Adrenal gland (tissue), 12 donors: ENCODE data around the gene DMRTB1. TPM values are rescaled to one million over a fixed set of nuclear protein-coding genes. Genes with fewer than 3 reads are reported as not detected.

Experiments
- DNase-seq, 7 donors: peaks; one replicate each; pipeline ENCODE4 v3.0.0-alpha.2; 2019 to 2020
- H3K27ac ChIP-seq, 5 donors: fragments of 200-600 bp; sonication (generic) in 4 of 5; 1 replicate in 3 of 5; 2 replicates in 2 of 5; pipeline versions ENCODE4 v1.5.1 to v1.8.0; 2016 to 2020; ENCODE audit warnings: mild to moderate bottlenecking in 1 of 5
- H3K27me3 ChIP-seq: fragments of 200-600 bp; 2 replicates; pipeline ENCODE4 v1.8.0; 2021
- H3K36me3 ChIP-seq, 2 donors: fragments of 200-600 bp; replicated peaks in 1 of 2; 1 replicate in 1 of 2; 2 replicates in 1 of 2; pipeline versions ENCODE4 v1.5.1 to v1.8.0; 2018 to 2022
- H3K4me1 ChIP-seq, 2 donors: fragments of 200-600 bp; replicated peaks in 1 of 2; 1 replicate in 1 of 2; 2 replicates in 1 of 2; pipeline versions ENCODE4 v1.5.1 to v1.8.0; 2018 to 2021
- H3K4me3 ChIP-seq, 4 donors: fragments of 200-600 bp; sonication (generic) in 3 of 4; one replicate each; pipeline ENCODE4 v1.5.1; 2016 to 2018
- H3K9me3 ChIP-seq, 3 donors: fragments of 200-600 bp; sonication (generic) in 1 of 3; replicated peaks in 1 of 3; 1 replicate in 2 of 3; 2 replicates in 1 of 3; pipeline versions ENCODE4 v1.5.1 to v1.8.0; 2016 to 2021
- CTCF ChIP-seq, 6 experiments: fragments of 450-650 bp in 4 of 6; fragments of 200-600 bp in 2 of 6; sonication (generic) in 1 of 6; IDR thresholded peaks; 1 replicate in 5 of 6; 2 replicates in 1 of 6; pipeline versions ENCODE4 v1.5.1 to v1.8.0; 2016 to 2021; ENCODE audit warnings: antibody characterized with exemption in 6 of 6, mild to moderate bottlenecking in 2 of 6, moderate library complexity in 1 of 6
- POLR2A ChIP-seq, 2 donors: fragments of 450-650 bp; IDR thresholded peaks; one replicate each; pipeline ENCODE4 v1.6.1; 2017; ENCODE audit warnings: antibody characterized with exemption in 2 of 2, mild to moderate bottlenecking in 2 of 2, moderate library complexity in 1 of 2
- WGBS, 4 donors: extraction: QIAGEN DNeasy Blood & Tissue Kit in 2 of 4; methylation state at CpG; one replicate each; pipeline versions ENCODE4 v1.1.5 to v1.1.7; 2013 to 2017; 5-methylcytosine and 5-hydroxymethylcytosine counted together
- intact Hi-C, 2 donors: fragments of 100-400 bp; cut with DNase I; formaldehyde crosslinking; loops; one replicate each; pipeline versions ENCODE4 v1.14.1 to v1.15.0; 2022 to 2023
- polyA plus RNA-seq, 3 donors: library from polyadenylated mRNA; stranded (reverse); fragments of 200-250 nt in 2 of 3; fragments of 350-450 nt in 1 of 3; fragmentation: Illumina TruSeq in 1 of 3; extraction: RNeasy Lipid Tissue Mini Kit (QIAGEN cat#74804) in 1 of 3; gene quantifications; one replicate each; pipeline ENCODE4 v1.2.3, GENCODE V29; 2013 to 2014
- total RNA-seq, 9 donors: library from RNA; depleted of rRNA in 4 of 9; stranded (reverse); fragments of >200 nt in 4 of 9; fragments of 120-200 nt in 1 of 9; fragmentation: NEBNext Ultra II Directional in 1 of 9; extraction: Animal tissue kit (Norgen Biotek cat#: 25700) in 1 of 9; gene quantifications; one replicate each; pipeline versions ENCODE4 v1.1.0 to v1.2.4, GENCODE V29; 2013 to 2023
- donor health status: healthy with polysubstance abuse.
- donor health status: Bipolar disorder and iron deficiency.
- donor health status: DM: yes; HTN: yes; CAD: no.
- donor health status: DM: no; HTN: no; CAD: no.
- donor health status: DM: no; HTN: no; CAD: no.
- donor health status: DM: yes; HTN: yes; CAD: no.

DMRTB1 gene
- total and polyA plus RNA-seq, 12 donors = not detected

GRCh38 chr1:53480678-53481077 lies 21.5 kb downstream of the DMRTB1 start:
- peaks cover 8% of the 10 kb centered on the region for H3K27me3 ChIP-seq
- no peaks in the 10 kb centered on the region for H3K9me3 ChIP-seq
- intact Hi-C loops = loop anchor here in 1 of 2 donors (5.0 kb wide), 1 partner anchor 277 kb away; no protein-coding TSS in a partner anchor
- no peak overlapping the region for H3K27ac ChIP-seq
- no peak for DNase-seq
- H3K4me3 ChIP-seq = no peak overlapping the region
- H3K36me3 ChIP-seq = no peaks in the 10 kb centered on the region
- TF ChIP-seq POLR2A (IDR thresholded peaks at IDR 0.05) (no peak), CTCF (IDR thresholded peaks at IDR 0.05) (no peak)
- no peaks in the 10 kb centered on the region for H3K4me1 ChIP-seq
- WGBS, 4 donors = 83 to 91% (median 89%) methylated on average over 11 of the region's 11 CpGs

GRCh38 chr1:53481456-53481855 lies 22.3 kb downstream of the DMRTB1 start:
- intact Hi-C loops = loop anchor here in 1 of 2 donors (5.0 kb wide), 1 partner anchor 276 kb away; no protein-coding TSS in a partner anchor
- 79 to 91% (median 88%) methylated on average over 7 of the region's 7 CpGs for WGBS, 4 donors
- Histone ChIP-seq H3K27me3 (peaks cover 13% of the 10 kb centered on the region), H3K4me1 (no peaks in the 10 kb centered on the region), H3K4me3 (no peak overlapping the region), H3K9me3 (no peaks in the 10 kb centered on the region), H3K27ac (no peak overlapping the region), H3K36me3 (no peaks in the 10 kb centered on the region)
- DNase-seq = no peak
- TF ChIP-seq POLR2A (IDR thresholded peaks at IDR 0.05) = no peak
- no peak for TF ChIP-seq CTCF (IDR thresholded peaks at IDR 0.05)

GRCh38 chr1:53482441-53483153 lies 23.4 kb downstream of the DMRTB1 start:
- DNase-seq = no peak
- no peak overlapping the region for H3K4me3 ChIP-seq
- WGBS, 4 donors = 78 to 89% (median 87%) methylated on average over 13 to 14 of the region's 14 CpGs
- no peak for TF ChIP-seq CTCF (IDR thresholded peaks at IDR 0.05)
- no peak for TF ChIP-seq POLR2A (IDR thresholded peaks at IDR 0.05)
- intact Hi-C loops = loop anchor here in 1 of 2 donors (5.0 kb wide), 1 partner anchor 275 kb away; no protein-coding TSS in a partner anchor
- no peaks in the 10 kb centered on the region for H3K4me1 ChIP-seq
- no peaks in the 10 kb centered on the region for H3K9me3 ChIP-seq
- no peaks in the 10 kb centered on the region for H3K36me3 ChIP-seq
- H3K27ac ChIP-seq = no peak overlapping the region
- peaks cover 13% of the 10 kb centered on the region for H3K27me3 ChIP-seq

- peaks cover 13% of the 10 kb centered on the region for H3K27me3 ChIP-seq
- intact Hi-C loops = loop anchor here in 1 of 2 donors (5.0 kb wide), 1 partner anchor 274 kb away; no protein-coding TSS in a partner anchor
These were observed 24.0 kb downstream of the DMRTB1 start for GRCh38 chr1:53483170-53483569.

More at GRCh38 chr1:53483170-53483569, 24.0 kb downstream of the DMRTB1 start:
- Histone ChIP-seq H3K36me3 (no peaks in the 10 kb centered on the region), H3K4me3 (no peak overlapping the region), H3K9me3 (no peaks in the 10 kb centered on the region), H3K4me1 (no peaks in the 10 kb centered on the region), H3K27ac (no peak overlapping the region)
- WGBS, 4 donors = 76 to 91% (median 86%) methylated on average over 9 of the region's 9 CpGs
- TF ChIP-seq CTCF (IDR thresholded peaks at IDR 0.05) = no peak
- TF ChIP-seq POLR2A (IDR thresholded peaks at IDR 0.05) = no peak
- no peak for DNase-seq
